UCSD-AML1 (cell line): ENCODE data around the gene DZANK1.
"Not testable (repeated sequence)": the region's sequence is repeated elsewhere in the genome, so short reads cannot be mapped to it uniquely, and the experiment has no call there.

Experiments
- DNase-seq: peaks from one replicate; lab custom pipeline; 2025; ENCODE audit not compliant: unreplicated experiment; lab: John Stamatoyannopoulos, UW

DZANK1 gene

DNA sequence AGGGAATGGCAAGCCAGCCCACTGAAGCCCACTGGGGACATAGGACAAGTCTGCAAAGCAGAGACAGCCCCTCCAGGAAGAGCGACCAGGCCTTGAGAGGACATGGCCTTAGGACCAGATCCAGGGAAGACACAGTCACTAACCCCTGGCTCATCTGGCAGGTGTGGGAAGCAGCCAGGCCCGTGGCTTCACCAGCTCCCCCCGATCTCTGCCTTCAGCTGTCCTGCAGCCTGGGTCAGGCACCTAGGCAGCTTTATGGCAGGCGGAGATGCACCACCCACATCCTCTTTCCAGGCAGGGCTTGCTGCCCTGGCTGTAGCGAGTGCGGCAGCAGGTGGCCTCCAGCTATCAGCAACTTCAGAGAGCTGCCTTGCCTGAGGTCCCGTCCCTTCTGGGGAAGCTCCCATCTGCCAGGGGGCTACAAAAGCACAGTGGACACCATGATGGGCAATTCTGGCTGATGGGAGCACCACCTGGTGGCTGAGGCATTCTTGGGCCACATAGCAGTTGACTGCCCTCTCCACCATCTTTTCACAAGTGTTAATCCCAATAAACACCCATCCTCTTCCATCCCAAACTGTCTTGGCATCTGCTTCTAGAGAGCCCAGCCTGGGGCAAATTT, 85.8 kb downstream of the DZANK1 start:
- no peak for DNase-seq

DNA sequence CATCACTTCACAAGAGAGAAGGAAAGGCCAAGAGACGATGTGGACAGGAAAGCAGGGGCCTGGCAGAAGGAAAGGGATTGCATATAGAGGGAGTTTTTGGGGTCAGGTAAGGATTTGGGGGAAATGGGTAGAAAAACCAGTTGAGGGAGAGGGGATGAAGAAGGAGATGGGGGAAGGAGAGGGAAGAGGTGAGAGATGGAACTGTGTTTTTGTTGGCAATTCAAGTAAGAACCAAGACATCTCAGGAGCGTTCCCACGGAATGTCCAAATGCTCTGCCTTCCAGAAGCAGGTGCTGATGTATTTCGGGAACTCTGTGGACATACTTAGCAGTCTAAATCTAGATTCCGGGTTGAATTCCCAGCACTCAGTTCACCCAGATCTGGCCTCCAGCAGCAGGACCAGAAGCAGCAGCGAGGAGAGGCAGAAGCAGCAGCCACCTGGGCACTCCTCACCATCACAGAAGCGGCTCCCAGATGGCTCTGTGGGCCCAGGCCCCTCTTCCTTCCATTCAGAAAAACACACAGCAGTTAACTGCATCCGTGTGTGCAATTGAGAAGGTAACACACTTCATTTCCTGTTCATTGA, 88.8 kb downstream of the DZANK1 start:
- no peak for DNase-seq

DNA sequence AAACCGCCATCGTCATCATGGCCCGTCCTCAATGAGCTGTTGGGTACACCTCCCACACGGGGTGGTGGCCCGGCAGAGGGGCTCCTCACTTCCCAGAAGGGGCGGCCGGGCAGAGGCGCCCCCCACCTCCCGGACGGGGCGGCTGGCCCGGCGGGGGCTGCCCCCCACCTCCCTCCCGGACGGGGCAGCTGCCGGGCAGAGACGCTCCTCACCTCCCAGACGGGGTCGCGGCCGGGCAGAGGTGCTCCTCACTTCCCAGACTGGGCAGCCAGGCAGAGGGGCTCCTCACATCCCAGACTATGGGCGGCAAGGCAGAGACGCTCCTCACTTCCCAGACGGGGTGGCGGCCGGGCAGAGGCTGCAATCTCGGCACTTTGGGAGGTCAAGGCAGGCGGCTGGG, 91.3 kb downstream of the DZANK1 start:
- DNase-seq, result not testable (repeated sequence)

DNA sequence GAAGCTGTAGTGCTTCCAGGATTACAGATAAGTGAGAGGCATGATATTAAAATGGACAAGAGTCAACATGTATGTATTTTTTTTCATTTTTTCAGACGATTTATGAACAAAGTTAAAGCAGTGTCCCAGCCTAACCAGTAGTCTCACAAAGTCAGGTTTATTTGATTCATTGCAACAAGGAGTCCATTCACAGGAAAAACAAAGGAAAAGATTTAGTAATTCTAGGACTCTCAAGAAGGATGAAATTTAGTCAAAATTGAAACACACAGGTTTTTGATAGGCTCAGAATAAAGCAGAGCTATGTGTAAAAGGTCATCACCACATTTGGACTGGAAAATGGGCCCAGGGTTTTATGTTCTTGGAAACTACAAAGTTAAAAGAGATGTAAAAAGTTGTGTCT, 94.5 kb downstream of the DZANK1 start:
- no peak for DNase-seq

DNA sequence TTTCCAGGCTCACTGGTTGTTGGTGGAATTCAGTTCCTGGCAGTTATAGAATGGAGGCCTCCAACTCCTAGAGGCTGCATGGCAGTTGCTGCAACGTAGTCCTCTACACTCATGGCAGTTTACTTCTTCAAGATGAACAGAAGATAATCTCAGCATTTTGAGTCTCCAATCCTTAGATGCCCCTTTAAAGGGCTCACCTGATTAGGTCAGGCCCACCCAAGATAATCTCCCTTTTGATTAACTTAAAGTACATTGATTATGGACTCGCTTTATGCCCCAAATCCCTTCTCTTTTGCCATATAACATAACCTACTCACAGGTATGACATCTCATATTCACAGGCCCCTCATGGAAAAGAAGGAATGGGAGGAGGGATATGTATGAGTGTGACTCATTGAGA, 102.1 kb downstream of the DZANK1 start:
- no peak for DNase-seq

DNA sequence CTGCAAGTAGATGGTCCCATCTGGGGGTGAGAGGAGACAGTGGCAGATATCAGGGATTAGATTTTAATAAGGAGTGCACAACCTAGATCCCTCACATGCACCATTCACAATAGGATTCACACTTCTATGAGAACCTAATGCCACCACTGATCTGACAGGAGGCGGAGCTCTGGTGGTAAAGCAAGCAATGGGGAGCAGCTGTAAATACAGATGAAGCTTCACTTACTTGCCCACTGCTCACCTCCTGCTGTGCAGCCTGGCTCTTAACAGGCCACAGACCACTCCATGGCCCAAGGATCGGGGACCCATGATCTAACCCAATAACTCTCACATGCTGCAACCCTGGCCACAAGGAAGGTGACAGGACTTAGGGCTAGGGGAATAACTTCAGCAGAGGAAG, 103.1 kb downstream of the DZANK1 start:
- no peak for DNase-seq

DNA sequence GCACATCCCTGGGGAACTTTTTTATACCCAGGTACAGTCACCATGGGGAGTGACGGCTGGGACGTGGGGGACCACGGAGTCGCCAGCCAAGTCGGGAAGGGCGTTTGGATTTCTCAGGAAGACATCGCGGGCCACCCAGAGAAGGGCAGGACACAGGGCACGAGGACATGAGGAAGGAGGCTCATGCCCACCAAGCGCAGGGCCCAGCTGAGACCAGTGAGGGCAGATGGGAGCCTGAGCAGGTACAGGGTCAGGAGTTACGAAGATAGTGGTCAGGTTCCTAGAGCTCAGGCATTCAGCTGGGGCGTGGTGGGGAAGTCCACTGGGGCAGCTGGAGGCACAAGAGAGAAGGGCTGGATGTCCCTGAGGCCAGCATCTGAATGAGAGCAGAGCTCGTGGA, 103.9 kb downstream of the DZANK1 start:
- DNase-seq, result no peak

DNA sequence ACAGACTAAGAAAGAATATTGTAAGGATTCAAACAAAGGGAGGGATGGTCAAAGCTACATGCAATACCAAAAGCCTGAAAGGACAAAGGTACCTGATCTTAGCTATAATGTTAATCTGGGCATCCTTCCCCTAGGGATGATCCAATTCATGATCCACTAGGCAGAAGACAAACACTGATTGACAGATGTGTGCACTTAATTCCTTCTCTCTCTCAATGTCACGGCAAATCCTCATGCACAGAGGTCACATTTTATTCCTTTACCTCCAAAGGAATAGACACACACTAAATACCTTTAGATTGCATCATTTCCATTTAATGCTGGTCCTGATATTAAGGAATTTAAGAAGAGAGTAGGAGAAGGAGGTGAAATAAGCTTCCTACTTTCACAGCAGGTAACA, 105.2 kb downstream of the DZANK1 start:
- no peak for DNase-seq

DNA sequence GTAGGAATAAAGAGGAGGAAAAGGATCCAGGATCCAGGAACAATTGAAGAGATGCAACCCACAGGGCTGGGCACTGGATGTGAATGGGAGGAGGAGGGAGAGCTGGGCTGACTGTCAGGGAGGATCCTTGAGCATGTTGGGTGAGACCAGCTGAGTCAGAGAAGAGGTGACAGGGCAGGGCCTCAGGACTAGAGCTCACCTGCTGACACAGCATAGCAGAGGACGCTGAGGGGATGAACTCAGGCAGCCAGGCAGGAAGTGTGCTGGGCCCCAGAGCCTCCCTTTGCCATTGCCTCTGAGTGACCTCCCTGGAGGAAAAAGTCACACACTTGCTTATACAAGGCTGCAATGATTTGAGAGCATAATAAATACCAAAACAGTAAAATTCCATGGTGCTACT, 106.2 kb downstream of the DZANK1 start:
- no peak for DNase-seq

DNA sequence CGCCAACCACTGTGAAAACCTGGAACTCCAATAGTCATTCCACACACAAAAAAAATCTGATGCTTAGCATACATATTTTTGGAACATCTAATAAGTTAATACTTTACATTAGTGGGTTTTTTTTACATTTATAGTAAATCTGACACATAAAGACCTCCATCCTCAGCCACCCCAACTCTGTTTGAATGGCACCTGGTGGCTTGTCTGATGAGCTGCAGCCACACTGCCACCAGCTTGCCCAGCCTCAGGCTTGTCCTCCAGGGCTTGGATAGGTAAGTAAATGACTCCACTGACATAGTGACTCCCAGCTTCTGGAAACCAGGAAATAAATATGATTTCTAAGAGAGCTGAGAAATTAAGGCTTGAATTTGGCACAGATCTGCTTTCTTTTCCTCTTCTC, 107.0 kb downstream of the DZANK1 start:
- no peak for DNase-seq

DNA sequence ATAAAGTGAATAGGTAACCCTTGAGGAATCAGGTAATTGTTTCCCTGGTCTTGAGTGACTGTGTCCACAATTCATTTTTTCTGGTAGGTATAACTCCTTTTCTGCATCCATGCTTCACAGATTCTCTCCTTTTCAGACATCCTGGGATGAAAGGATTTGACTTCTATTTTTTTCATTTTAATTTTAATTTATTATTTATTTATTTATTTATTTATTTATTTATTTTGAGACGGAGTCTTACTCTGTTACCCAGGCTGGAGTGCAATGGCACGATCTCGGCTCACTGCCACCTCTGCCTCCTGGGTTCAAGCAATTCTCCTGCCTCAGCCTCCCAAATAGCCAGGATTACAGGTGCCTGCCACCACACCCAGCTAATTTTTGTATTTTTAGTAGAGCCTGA, 117.1 kb downstream of the DZANK1 start:
- not testable (repeated sequence) for DNase-seq
